Activated T-cell treated with anti-CD3 and anti-CD28 coated beads, Interleukin-2, amount 50 U/mL, for 4 hours (primary cell): ENCODE measurements around the gene RPL29. TPM values are rescaled to one million over a fixed set of nuclear protein-coding genes. Genes with fewer than 3 reads are reported as not detected.
A peak's percentile ranks its signal among the peaks of the same experiment; 100 is the strongest.
"Not testable (repeated sequence)": the region's sequence is repeated elsewhere in the genome, so short reads cannot be mapped to it uniquely, and the experiment has no call there.

Experiments
- ATAC-seq, 2 donors: fragments of 200-7000 bp; cut with Tn5 transposase; one replicate each; pipeline ENCODE4 v1.10.0; 2021
- DNase-seq: peaks from one replicate; pipeline ENCODE4 v3.0.0-alpha.2; 2020
- H3K27me3 Mint-ChIP-seq: one replicate; pipeline ENCODE4 v1.8.0; 2021; ENCODE audit warnings: low read depth, mixed read lengths
- H3K36me3 Mint-ChIP-seq: one replicate; pipeline ENCODE4 v1.8.0; 2022; ENCODE audit warnings: mixed read lengths; ENCODE audit not compliant: insufficient read depth
- H3K4me1 Mint-ChIP-seq: one replicate; pipeline ENCODE4 v1.8.0; 2021; ENCODE audit warnings: low read depth, mixed read lengths
- H3K4me3 Mint-ChIP-seq: one replicate; pipeline ENCODE4 v1.8.0; 2021; ENCODE audit warnings: mild to moderate bottlenecking, moderate library complexity, mixed read lengths
- H3K9me3 Mint-ChIP-seq: one replicate; pipeline ENCODE4 v1.8.0; 2021; ENCODE audit warnings: mixed read lengths
- total RNA-seq, 3 donors: library from RNA; stranded (reverse); gene quantifications; one replicate each; pipeline ENCODE4 v1.2.1, GENCODE V29; 2021

Gene RPL29
- total RNA-seq, 3 donors from 2014 or later: 1,732 to 1,841 (median 1,813) TPM

GRCh38 chr3:52005571-52005986 lies 9.9 kb upstream of the RPL29 start:
- H3K4me3 Mint-ChIP-seq: no peak overlapping the region
- no peak for ATAC-seq
- H3K27me3 Mint-ChIP-seq: no peaks in the 10 kb centered on the region

GRCh38 chr3:52004906-52005395 lies 9.3 kb upstream of the RPL29 start:
- Mint-ChIP-seq H3K4me3 (no peak overlapping the region), H3K27me3 (no peaks in the 10 kb centered on the region), H3K36me3 (no peaks in the 10 kb centered on the region), H3K9me3 (no peaks in the 10 kb centered on the region), H3K4me1 (peaks cover 15% of the 10 kb centered on the region)
- DNase-seq: no peak
- no peak for ATAC-seq

More at GRCh38 chr3:52005571-52005986, 9.9 kb upstream of the RPL29 start:
- Mint-ChIP-seq H3K36me3 (no peaks in the 10 kb centered on the region), H3K9me3 (no peaks in the 10 kb centered on the region), H3K4me1 (peaks cover 15% of the 10 kb centered on the region)
- DNase-seq: no peak

- Mint-ChIP-seq H3K9me3 (no peaks in the 10 kb centered on the region), H3K27me3 (no peaks in the 10 kb centered on the region), H3K4me1 (peaks cover 15% of the 10 kb centered on the region), H3K36me3 (no peaks in the 10 kb centered on the region), H3K4me3 (no peak overlapping the region)
- no peak for DNase-seq
- ATAC-seq: no peak
These were observed 8.6 kb upstream of the RPL29 start for GRCh38 chr3:52004163-52004787.

DNA sequence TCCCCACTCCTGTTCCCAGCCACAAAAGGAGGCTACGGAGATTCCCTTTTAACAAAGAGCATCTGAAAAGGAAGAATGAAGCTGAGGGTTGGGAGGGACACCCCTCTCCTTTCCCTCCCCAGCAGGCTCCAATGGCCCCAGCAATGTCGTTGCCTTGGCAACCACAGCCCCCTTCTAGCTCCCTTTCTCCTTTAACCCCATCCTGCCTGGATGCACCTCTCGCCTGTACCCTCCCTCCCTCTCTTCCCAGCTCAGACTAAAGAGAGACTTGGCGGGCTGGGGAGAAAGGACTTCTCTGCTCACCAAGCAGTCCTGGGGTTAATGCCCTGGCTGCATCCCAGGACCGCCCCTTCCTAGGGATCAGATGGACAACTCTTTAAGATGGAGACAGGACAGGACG lies 7.1 kb upstream of the RPL29 start:
- Mint-ChIP-seq H3K4me3 (no peak overlapping the region), H3K36me3 (no peaks in the 10 kb centered on the region), H3K9me3 (no peaks in the 10 kb centered on the region), H3K4me1 (peaks cover 15% of the 10 kb centered on the region), H3K27me3 (no peaks in the 10 kb centered on the region)
- ATAC-seq (no peak), DNase-seq (no peak)

DNA sequence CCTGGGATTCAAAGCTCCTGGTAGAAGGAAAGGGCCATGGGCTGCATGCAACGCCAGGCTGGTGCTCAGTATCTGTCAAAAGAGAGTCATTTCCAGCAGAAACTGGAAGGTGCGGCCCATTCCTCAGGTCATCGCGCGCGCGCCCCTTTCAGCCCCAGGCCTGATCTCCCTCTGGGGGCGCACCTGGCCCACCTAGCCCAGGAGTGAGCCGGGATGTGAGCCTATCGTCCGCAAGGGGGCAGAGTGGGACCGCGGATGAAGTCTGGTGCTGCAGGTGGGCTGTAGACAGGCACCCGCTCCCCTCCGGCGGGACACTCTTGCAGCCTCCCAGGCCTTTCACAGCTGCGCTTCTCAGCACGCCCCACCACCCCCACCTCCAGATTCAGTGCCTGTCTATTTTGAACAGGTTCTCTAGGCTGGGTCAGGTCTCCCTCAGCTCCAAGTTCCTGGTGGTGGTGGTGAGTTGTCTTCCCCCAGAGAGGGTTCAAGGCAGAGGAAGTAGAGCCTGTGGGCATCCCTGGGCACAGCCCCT lies 5.8 kb upstream of the RPL29 start:
- Mint-ChIP-seq H3K4me3 (no peak overlapping the region), H3K9me3 (no peaks in the 10 kb centered on the region), H3K27me3 (no peaks in the 10 kb centered on the region), H3K4me1 (peaks cover 15% of the 10 kb centered on the region), H3K36me3 (no peaks in the 10 kb centered on the region)
- DNase-seq (peak; percentile 82), ATAC-seq (peak; percentile 98 to 100)

DNA sequence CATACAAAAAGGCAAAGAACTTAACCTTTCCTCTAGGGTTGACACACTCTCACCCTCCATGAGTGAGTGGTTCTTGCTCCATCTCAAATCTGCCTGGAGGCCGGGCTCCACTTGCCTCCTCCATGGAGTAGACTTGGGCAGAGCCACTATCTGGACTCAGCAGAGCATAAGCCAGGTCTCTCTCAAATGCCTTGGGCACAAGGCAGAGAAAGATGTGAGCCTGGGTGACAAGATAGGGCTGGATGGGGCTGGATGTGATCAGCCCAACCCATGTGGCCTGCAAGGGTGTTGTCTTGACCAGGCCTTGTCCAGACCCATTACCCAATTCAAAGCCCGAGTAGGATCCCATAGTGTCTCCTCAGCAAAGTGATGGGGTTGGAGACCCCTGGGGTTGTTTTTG lies 4.2 kb upstream of the RPL29 start:
- Mint-ChIP-seq H3K4me3 (no peak overlapping the region), H3K4me1 (peaks cover 9% of the 10 kb centered on the region), H3K27me3 (no peaks in the 10 kb centered on the region), H3K9me3 (no peaks in the 10 kb centered on the region), H3K36me3 (peaks cover 9% of the 10 kb centered on the region)
- DNase-seq (no peak), ATAC-seq (no peak)

GRCh38 chr3:51998774-51999173 lies 3.1 kb upstream of the RPL29 start:
- no peak for ATAC-seq
- Mint-ChIP-seq H3K9me3 (no peaks in the 10 kb centered on the region), H3K27me3 (no peaks in the 10 kb centered on the region), H3K4me3 (no peak overlapping the region), H3K4me1 (peaks cover 19% of the 10 kb centered on the region), H3K36me3 (peaks cover 19% of the 10 kb centered on the region)
- no peak for DNase-seq

DNA sequence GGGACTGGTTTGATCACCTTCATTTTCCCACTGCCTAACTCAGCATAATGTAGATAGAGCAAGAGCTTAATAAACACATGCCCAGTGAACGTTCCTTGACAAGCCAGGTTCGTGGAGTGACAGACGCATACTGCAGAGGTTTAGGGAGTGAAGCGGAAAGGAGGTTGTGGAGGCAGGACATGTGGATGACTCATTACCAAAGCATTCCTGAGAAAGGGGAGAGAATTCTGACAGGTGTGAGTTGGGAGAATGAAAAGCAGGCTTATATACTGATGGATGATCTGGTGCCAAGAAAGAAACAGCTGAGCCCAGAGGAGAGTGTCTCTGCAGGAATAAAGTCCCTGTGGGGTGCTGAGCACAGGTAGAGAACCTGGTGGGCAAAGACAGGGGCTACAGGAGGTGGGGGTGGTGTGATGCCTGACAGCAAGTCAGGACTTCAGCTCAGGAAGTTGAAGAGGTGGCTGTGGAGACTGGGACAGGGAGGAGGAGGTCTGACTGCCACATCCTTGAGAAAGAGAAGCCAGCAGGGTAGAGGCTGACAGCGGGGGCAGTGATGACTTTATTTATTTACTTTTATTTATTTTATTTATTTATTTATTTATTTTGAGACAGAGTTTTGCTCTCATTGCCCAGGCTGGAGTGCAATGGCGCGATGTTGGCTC lies 2.4 kb upstream of the RPL29 start:
- ATAC-seq (no peak), DNase-seq (no peak)
- Mint-ChIP-seq H3K4me3 (no peak overlapping the region), H3K9me3 (no peaks in the 10 kb centered on the region), H3K27me3 (no peaks in the 10 kb centered on the region), H3K36me3 (peaks cover 24% of the 10 kb centered on the region), H3K4me1 (peaks cover 25% of the 10 kb centered on the region)

DNA sequence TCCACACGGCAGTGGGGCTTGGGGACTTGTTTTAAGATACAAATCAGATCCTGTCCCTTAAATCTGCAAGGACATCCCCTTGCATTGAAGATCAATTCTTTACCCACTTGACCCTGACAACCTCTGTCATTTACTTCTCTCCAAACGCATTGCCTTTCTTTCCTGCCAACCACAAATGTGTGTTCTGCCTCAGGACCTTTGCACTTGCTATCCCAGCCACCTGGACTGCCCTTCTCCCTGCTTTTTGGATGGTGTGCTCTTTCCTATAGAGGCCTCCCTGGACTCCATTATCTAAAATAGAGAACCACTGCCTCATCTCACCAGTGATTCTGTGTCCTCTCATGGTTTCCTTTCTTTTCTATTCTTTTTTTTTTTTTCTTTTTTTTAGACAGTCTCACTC lies 1.5 kb upstream of the RPL29 start:
- no peak for DNase-seq
- Mint-ChIP-seq H3K36me3 (peaks cover 32% of the 10 kb centered on the region), H3K4me1 (peaks cover 32% of the 10 kb centered on the region), H3K9me3 (no peaks in the 10 kb centered on the region), H3K27me3 (no peaks in the 10 kb centered on the region), H3K4me3 (peak overlapping the region; percentile 53)
- ATAC-seq: no peak

- H3K36me3 Mint-ChIP-seq: peaks cover 37% of the 10 kb centered on the region
- no peak for DNase-seq
These were observed 1.2 kb downstream of the RPL29 start for GRCh38 chr3:51994530-51994929.

GRCh38 chr3:51993657-51994056 lies 2.0 kb downstream of the RPL29 start:
- ATAC-seq, DNase-seq, H3K27me3 Mint-ChIP-seq, H3K9me3 Mint-ChIP-seq: not testable (repeated sequence)
- Mint-ChIP-seq H3K4me1 (peaks cover 30% of the 10 kb centered on the region), H3K4me3 (peak overlapping the region; percentile 99), H3K36me3 (peaks cover 37% of the 10 kb centered on the region)

More at GRCh38 chr3:51994530-51994929, 1.2 kb downstream of the RPL29 start:
- Mint-ChIP-seq H3K9me3 (no peaks in the 10 kb centered on the region), H3K4me1 (peaks cover 30% of the 10 kb centered on the region), H3K27me3 (no peaks in the 10 kb centered on the region), H3K4me3 (peak overlapping the region; percentile 99)
- no peak for ATAC-seq

DNA sequence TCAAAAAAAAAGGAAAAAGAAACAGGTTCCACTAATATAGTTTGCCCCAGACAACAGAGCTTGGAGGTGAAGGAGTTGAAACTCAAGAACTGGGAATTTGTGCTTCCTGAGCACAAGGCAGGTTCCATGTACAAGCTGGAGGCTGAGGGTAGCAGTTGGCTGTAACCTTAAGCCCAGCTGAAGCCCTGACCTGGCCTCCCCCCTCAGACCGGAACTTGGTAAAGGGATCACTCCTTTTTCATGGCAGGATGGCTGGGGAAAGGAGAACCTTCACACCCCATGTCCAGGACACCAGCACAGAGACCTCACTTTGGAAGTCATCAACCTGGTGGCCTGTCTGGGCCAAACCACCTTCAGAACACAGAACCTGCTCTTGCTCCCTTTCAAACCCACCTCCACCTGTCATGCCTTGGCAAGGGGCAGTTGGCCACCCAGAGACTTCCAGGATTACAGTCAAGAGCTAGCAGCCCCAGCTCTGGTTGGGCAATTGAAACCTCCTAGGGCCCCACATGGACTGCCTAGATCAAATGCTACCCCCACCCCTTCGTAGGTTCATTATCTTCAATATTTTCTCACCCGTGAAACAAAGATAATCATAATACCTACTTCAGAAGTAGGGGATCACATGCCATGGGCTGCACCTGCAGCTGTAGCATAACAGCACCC lies 3.5 kb downstream of the RPL29 start:
- DNase-seq (no peak), ATAC-seq (no peak)
- Mint-ChIP-seq H3K4me3 (peak overlapping the region; percentile 48), H3K36me3 (peaks cover 37% of the 10 kb centered on the region), H3K4me1 (peaks cover 30% of the 10 kb centered on the region), H3K9me3 (no peaks in the 10 kb centered on the region), H3K27me3 (no peaks in the 10 kb centered on the region)

GRCh38 chr3:51990501-51990971 lies 5.2 kb downstream of the RPL29 start:
- Mint-ChIP-seq H3K4me1 (peaks cover 28% of the 10 kb centered on the region), H3K36me3 (peaks cover 35% of the 10 kb centered on the region)
- not testable (repeated sequence) for DNase-seq, H3K4me3 Mint-ChIP-seq, ATAC-seq, H3K27me3 Mint-ChIP-seq, H3K9me3 Mint-ChIP-seq

DNA sequence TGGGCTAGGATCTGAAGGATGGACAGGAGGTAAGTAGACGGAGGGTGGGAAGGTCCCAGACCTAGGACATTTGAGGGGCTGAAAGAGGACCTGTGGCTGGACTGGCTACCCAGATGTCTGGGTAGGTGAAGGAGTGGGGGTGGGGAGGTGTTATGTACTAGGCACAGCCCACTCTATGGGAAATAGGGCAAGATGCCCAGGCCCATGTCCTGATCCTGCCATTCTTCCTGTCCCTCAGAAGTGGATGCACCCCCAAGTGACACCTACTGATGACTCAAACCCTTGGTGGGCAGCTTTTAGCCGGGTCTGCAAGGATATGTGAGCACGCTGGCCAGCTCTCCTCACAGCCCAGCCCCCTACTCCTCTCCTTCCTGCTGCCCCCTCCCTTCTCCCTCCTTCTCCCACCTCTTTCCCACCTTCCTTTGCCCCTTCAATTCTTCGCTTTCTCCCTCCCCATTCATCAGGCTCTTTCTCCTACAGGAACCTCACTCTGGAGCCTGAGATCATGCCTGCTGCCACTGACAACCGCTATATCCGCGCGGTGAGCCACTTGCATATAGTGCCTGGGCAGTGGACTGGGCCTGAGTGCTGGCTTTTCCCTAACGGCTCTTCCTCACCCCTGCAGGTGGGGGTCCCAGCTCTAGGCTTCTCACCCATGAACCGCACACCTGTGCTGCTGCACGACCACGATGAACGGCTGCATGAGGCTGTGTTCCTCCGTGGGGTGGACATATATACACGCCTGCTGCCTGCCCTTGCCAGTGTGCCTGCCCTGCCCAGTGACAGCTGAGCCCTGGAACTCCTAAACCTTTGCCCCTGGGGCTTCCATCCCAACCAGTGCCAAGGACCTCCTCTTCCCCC lies 7.2 kb downstream of the RPL29 start:
- Mint-ChIP-seq H3K4me3 (no peak overlapping the region), H3K36me3 (peaks cover 15% of the 10 kb centered on the region), H3K27me3 (no peaks in the 10 kb centered on the region), H3K4me1 (peaks cover 21% of the 10 kb centered on the region), H3K9me3 (no peaks in the 10 kb centered on the region)
- DNase-seq: no peak
- ATAC-seq: no peak
